K562 (cell line): ENCODE measurements around the gene FGF14. TPM values are rescaled to one million over a fixed set of nuclear protein-coding genes. Genes with fewer than 3 reads are reported as not detected.

ENCODE experiments used
- ATAC-seq: fragments of 200-7000 bp; cut with Tn5 transposase; 3 replicates; pipeline ENCODE4 v1.9.1; 2020; ENCODE audit warnings: moderate library complexity
- BruUV-seq: library from RNA; stranded (reverse); fragments of 400-500 nt; replicated peaks from 2 replicates; lab custom pipeline; 2021; lab: Mats Ljungman, UMichigan
- CTCF ChIA-PET: fragments of 300-600 bp; formaldehyde crosslinking; extraction: SDS; loops from one replicate; lab custom pipeline; 2021; ENCODE audit warnings: low intra/inter-chr PET ratio; lab: Yijun Ruan, JAX
- POLR2A ChIA-PET: fragments of 300-600, 350-650 bp; sonication (Branson Sonifier 250); formaldehyde crosslinking; extraction: SDS; loops from one replicate; lab custom pipeline; 2021; ENCODE audit warnings: antibody characterized with exemption, inconsistent platforms; lab: Yijun Ruan, JAX
- DNase-seq, 4 experiments: peaks; one replicate each; pipeline versions ENCODE4 v3.0.0 to v3.0.0-alpha.2; 2011 to 2018; ENCODE audit warnings: low spot score in 3 of 4, mixed read lengths in 3 of 4; ENCODE audit errors: extremely low read depth in 1 of 4
- FAIRE-seq: peaks from 2 replicates; lab custom pipeline; 2011; peaks lifted over from hg19 to GRCh38; lab: Jason Lieb, UNC
- H2AFZ ChIP-seq: 2 replicates; pipeline ENCODE4 v1.6.0; 2011; ENCODE audit warnings: low read depth, low read length, control low read depth, inconsistent platforms
- H3K27ac ChIP-seq: fragments of 200-600 bp; 3 replicates; pipeline ENCODE4 v1.8.0; 2011; ENCODE audit warnings: low read depth, mild to moderate bottlenecking, control low read depth, inconsistent platforms, low read length, moderate library complexity, mixed read lengths; ENCODE audit errors: extremely low read depth
- H3K27me3 ChIP-seq, 2 experiments: fragments of 300-600 bp in 1 of 2; 2 replicates in 1 of 2; 3 replicates in 1 of 2; pipeline versions ENCODE4 v1.6.0 to v1.8.0; 2011; ENCODE audit warnings: inconsistent platforms in 2 of 2, low read length in 2 of 2, mild to moderate bottlenecking in 1 of 2, mixed read lengths in 1 of 2, moderate library complexity in 1 of 2; ENCODE audit not compliant: control insufficient read depth in 2 of 2, insufficient read depth in 2 of 2
- H3K36me3 ChIP-seq: fragments of 300-600 bp; 3 replicates; pipeline ENCODE4 v1.8.0; 2011; ENCODE audit warnings: mild to moderate bottlenecking, low read length, inconsistent platforms; ENCODE audit not compliant: control insufficient read depth, insufficient read depth
- H3K4me1 ChIP-seq, 2 experiments: fragments of 200-600 bp in 1 of 2; replicated peaks in 1 of 2; 2 replicates in 1 of 2; 3 replicates in 1 of 2; pipeline versions ENCODE4 v1.5.1 to v1.8.0; 2011; ENCODE audit warnings: inconsistent platforms in 2 of 2, low read length in 2 of 2, mild to moderate bottlenecking in 1 of 2, mixed read lengths in 1 of 2, moderate library complexity in 1 of 2; ENCODE audit not compliant: control insufficient read depth in 2 of 2, insufficient read depth in 2 of 2
- H3K4me2 ChIP-seq: 2 replicates; pipeline ENCODE4 v1.6.1; 2011; ENCODE audit warnings: low read length, control low read depth, inconsistent platforms, mixed read lengths; ENCODE audit not compliant: insufficient read depth
- H3K4me3 ChIP-seq: fragments of 200-600 bp; sonication (generic), shearing (Covaris generic); 2 replicates; pipeline ENCODE4 v1.5.1; 2016; ENCODE audit warnings: control low read depth, inconsistent platforms
- H3K79me2 ChIP-seq: fragments of 200-600 bp; 3 replicates; pipeline ENCODE4 v1.8.0; 2011; ENCODE audit warnings: low read length, inconsistent platforms; ENCODE audit not compliant: control insufficient read depth, insufficient read depth
- H3K9ac ChIP-seq, 2 experiments: 2 replicates each; pipeline versions ENCODE4 v1.6.0 to v1.6.1; 2011; ENCODE audit warnings: low read depth in 2 of 2, low read length in 2 of 2, control low read depth in 1 of 2, inconsistent platforms in 1 of 2, mild to moderate bottlenecking in 1 of 2, mixed read lengths in 1 of 2; ENCODE audit not compliant: insufficient read depth in 1 of 2
- H3K9me1 ChIP-seq: one replicate; pipeline ENCODE4 v1.6.0; 2011; ENCODE audit warnings: inconsistent platforms, mild to moderate bottlenecking, low read length, moderate library complexity; ENCODE audit not compliant: control insufficient read depth, insufficient read depth
- H3K9me3 ChIP-seq: replicated peaks from 2 replicates; pipeline ENCODE4 v1.5.1; 2011; ENCODE audit warnings: low read depth, low read length, inconsistent platforms; ENCODE audit not compliant: control insufficient read depth, insufficient read depth
- H4K20me1 ChIP-seq: replicated peaks from 2 replicates; pipeline ENCODE4 v1.6.1; 2011; ENCODE audit warnings: low read length, inconsistent platforms, mixed read lengths; ENCODE audit not compliant: control insufficient read depth, insufficient read depth
- BHLHE40 ChIP-seq: IDR thresholded peaks from 2 replicates; pipeline ENCODE4 v1.6.1; 2011; ENCODE audit warnings: low read length, improper control_type of control experiment
- CREM ChIP-seq: IDR thresholded peaks from 2 replicates; pipeline ENCODE4 v1.6.1; 2014; ENCODE audit warnings: antibody characterized with exemption, low read depth
- ETV5 ChIP-seq: sonication (generic); formaldehyde crosslinking; IDR thresholded peaks from 2 replicates; pipeline ENCODE4 v1.4.0; 2020; ENCODE audit warnings: low read depth, mild to moderate bottlenecking, missing genetic modification reagents
- GATA2 ChIP-seq: sonication (generic); formaldehyde crosslinking; IDR thresholded peaks from 2 replicates; pipeline ENCODE4 v1.4.0; 2020; ENCODE audit warnings: mild to moderate bottlenecking, missing genetic modification reagents
- HDAC6 ChIP-seq: IDR thresholded peaks from 2 replicates; pipeline ENCODE4 v1.6.1; 2012; ENCODE audit warnings: low read depth, mild to moderate bottlenecking, control low read depth, inconsistent platforms, low read length, moderate library complexity
- HMG20B ChIP-seq: fragments of 250-450 bp; sonication (Bioruptor Pico); IDR thresholded peaks from 2 replicates; pipeline ENCODE4 v1.5.0; 2021; ENCODE audit warnings: mild to moderate bottlenecking
- HNRNPK ChIP-seq: fragments of 200-400 bp; formaldehyde crosslinking; IDR thresholded peaks from one replicate; pipeline ENCODE4 v1.6.1; 2018; ENCODE audit warnings: mild to moderate bottlenecking, low read depth, low read length; ENCODE audit not compliant: poor library complexity, severe bottlenecking
- MBD2 ChIP-seq: sonication (generic); IDR thresholded peaks from 2 replicates; pipeline ENCODE4 v1.6.1; 2016; ENCODE audit warnings: low read depth, borderline replicate concordance
- PTRF ChIP-seq: fragments of 450-650 bp; IDR thresholded peaks from 2 replicates; pipeline ENCODE4 v1.6.1; 2016; ENCODE audit warnings: mild to moderate bottlenecking, missing genetic modification characterization, missing compliant biosample characterization
- RBM15 ChIP-seq: fragments of 200-400 bp; formaldehyde crosslinking; IDR thresholded peaks from 2 replicates; pipeline ENCODE4 v1.6.1; 2018; ENCODE audit warnings: mild to moderate bottlenecking, low read length, moderate library complexity; ENCODE audit not compliant: insufficient read depth
- RBM25 ChIP-seq: fragments of 200-400 bp; formaldehyde crosslinking; IDR thresholded peaks from 2 replicates; pipeline ENCODE4 v1.6.1; 2018; ENCODE audit warnings: low read length, low read depth, moderate library complexity; ENCODE audit not compliant: severe bottlenecking
- SMC3 ChIP-seq: conservative IDR thresholded peaks from 2 replicates; pipeline ENCODE4 v1.6.1; 2011; ENCODE audit warnings: low read depth, low read length, improper control_type of control experiment; ENCODE audit not compliant: insufficient read depth
- SRSF3 ChIP-seq: fragments of 200-400 bp; formaldehyde crosslinking; IDR thresholded peaks from 2 replicates; pipeline ENCODE4 v1.6.1; 2016; ENCODE audit warnings: mild to moderate bottlenecking, low read length, moderate library complexity; ENCODE audit not compliant: insufficient read depth
- ZNF217 ChIP-seq: sonication (generic); formaldehyde crosslinking; IDR thresholded peaks from 2 replicates; pipeline ENCODE4 v1.8.0; 2022; ENCODE audit warnings: mild to moderate bottlenecking, missing genetic modification reagents
- WGBS: fragments of 100-300 bp; shearing (Covaris generic); methylation state at CpG from one replicate; pipeline ENCODE4 v1.1.6; 2016; ENCODE audit warnings: low coverage, mixed read lengths; ENCODE audit not compliant: insufficient coverage; ENCODE audit errors: missing lambda C conversion rate; 5-methylcytosine and 5-hydroxymethylcytosine counted together
- in situ Hi-C: fragments of 300-500 bp; cut with MboI; formaldehyde crosslinking; loops from 4 replicates; pipeline ENCODE4 v1.15.0; 2018; ENCODE audit warnings: inconsistent platforms, mixed read lengths
- intact Hi-C: fragments of 100-400 bp; cut with micrococcal nuclease; formaldehyde crosslinking; loops from 2 replicates; pipeline ENCODE4 v1.14.2; 2022
- polyA plus RNA-seq, 8 experiments: library from polyadenylated mRNA; depleted of rRNA in 4 of 8; stranded (reverse) in 5 of 8; unstranded in 3 of 8; fragments of >200 nt; fragmentation: Nextera tagmentation in 2 of 8; fragmentation: Illumina TruSeq in 1 of 8; extraction: Ambion mirVana in 2 of 8; extraction: Trizol in 1 of 8; gene quantifications; 2 replicates each; pipeline versions ENCODE4 v1.2.1 to v1.2.3, GENCODE V29; 2011 to 2014; ENCODE audit warnings: inconsistent platforms in 1 of 8, missing spikeins in 1 of 8
- total RNA-seq, 7 experiments: library from RNA; depleted of rRNA in 6 of 7; stranded (reverse); fragments of >200 nt in 6 of 7; fragmentation: Illumina TruSeq in 2 of 7; extraction: Trizol in 2 of 7; gene quantifications; 2 replicates each; pipeline versions ENCODE4 v1.2.1 to v1.2.3, GENCODE V29; 2011 to 2021; ENCODE audit warnings: low replicate concordance in 1 of 7
- TF ChIP-seq, protein P1 (sequence below): fragments of 450-650 bp; formaldehyde crosslinking; conservative IDR thresholded peaks from 2 replicates; pipeline ENCODE4 v1.4.0; 2022; ENCODE audit warnings: mild to moderate bottlenecking, missing genetic modification characterization
- TF ChIP-seq, protein P2 (sequence below): fragments of 450-650 bp; IDR thresholded peaks from 2 replicates; pipeline ENCODE4 v1.7.1; 2018; ENCODE audit warnings: mild to moderate bottlenecking, low read depth; ENCODE audit not compliant: partially characterized antibody
- TF ChIP-seq, protein P3 (sequence below), 2 experiments: fragments of 200-800 bp in 1 of 2; sonication (Bioruptor generic) in 1 of 2; sonication (generic) in 1 of 2; formaldehyde crosslinking in 1 of 2; IDR thresholded peaks in 1 of 2; conservative IDR thresholded peaks in 1 of 2; 2 replicates each; pipeline versions ENCODE4 v1.5.0 to v1.6.1; 2016 to 2020; ENCODE audit warnings: missing compliant biosample characterization in 1 of 2, missing genetic modification characterization in 1 of 2, missing genetic modification reagents in 1 of 2

Gene FGF14
- total and polyA plus RNA-seq, 9 of the 15 experiments (the other 6 are each of a cell fraction or from before 2014, with no cell fraction given) = not detected

DNA sequence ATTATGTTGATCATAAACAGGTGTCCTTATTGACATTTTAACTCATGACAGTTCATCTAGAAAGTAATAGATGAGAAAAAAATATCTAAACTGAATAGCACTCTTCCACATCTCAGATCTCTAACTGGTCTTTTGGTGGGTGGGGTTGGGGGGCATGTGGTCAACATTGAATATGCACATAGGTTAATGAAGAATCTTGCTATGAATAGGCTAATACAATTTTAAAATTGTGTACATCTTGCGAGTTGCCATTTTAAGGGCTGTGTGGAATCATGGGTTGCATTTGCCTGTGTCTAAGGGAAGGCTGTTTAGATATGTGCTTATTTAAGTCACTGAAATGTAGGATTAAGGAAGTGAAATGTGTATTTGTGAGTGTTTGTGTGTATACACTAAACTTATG lies 603.4 kb downstream of the FGF14 start (continued):
- TF ChIP-seq GATA2 (CRISPR knock-in tag) = no peak
- no peak for TF ChIP-seq ETV5 (CRISPR knock-in tag)

DNA sequence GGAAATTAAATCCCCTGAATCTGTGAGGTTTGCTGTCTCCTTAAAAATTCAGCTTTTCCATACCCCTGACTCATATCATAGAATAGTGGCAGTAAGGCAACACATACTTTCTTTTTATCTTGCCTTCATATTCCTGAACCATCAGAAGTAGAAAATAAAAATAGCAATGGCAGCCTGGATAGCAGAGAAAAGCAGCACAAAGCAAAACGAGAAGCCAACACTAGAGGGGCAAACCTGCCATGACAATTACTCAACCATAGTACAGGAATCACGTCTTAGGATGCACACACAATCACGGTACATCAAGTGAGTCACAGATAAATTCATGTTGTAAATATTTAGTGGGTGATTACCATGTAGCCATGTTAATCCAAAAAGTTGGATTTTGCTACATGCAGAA lies 606.4 kb downstream of the FGF14 start:
- POLR2A ChIA-PET = no interaction called here
- Histone ChIP-seq H3K9ac (no peak overlapping the region), H3K9me3 (no peaks in the 10 kb centered on the region), H3K4me2 (no peak overlapping the region), H2AFZ (no peak overlapping the region), H3K4me1 (no peaks in the 10 kb centered on the region), H3K36me3 (no peaks in the 10 kb centered on the region), H3K79me2 (no peaks in the 10 kb centered on the region), H4K20me1 (no peaks in the 10 kb centered on the region), H3K4me3 (no peak overlapping the region), H3K27ac (no peak overlapping the region), H3K9me1 (no peaks in the 10 kb centered on the region), H3K27me3 (no peaks in the 10 kb centered on the region)
- DNase-seq (no peak), FAIRE-seq (no peak), ATAC-seq (no peak)
- in situ Hi-C loops = no loop called here
- intact Hi-C loops = no loop called here
- no TSS peak for BruUV-seq
- WGBS = 3% methylated on average over 3 of the region's 3 CpGs
- CTCF ChIA-PET = no interaction called here
- TF ChIP-seq, protein P1, sequence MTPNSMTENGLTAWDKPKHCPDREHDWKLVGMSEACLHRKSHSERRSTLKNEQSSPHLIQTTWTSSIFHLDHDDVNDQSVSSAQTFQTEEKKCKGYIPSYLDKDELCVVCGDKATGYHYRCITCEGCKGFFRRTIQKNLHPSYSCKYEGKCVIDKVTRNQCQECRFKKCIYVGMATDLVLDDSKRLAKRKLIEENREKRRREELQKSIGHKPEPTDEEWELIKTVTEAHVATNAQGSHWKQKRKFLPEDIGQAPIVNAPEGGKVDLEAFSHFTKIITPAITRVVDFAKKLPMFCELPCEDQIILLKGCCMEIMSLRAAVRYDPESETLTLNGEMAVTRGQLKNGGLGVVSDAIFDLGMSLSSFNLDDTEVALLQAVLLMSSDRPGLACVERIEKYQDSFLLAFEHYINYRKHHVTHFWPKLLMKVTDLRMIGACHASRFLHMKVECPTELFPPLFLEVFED (CRISPR knock-in tag) = no peak
- TF ChIP-seq CREM = no peak
- no peak for TF ChIP-seq SRSF3
- TF ChIP-seq ZNF217 (CRISPR knock-in tag) = no peak
- TF ChIP-seq RBM15 = no peak
- no peak for TF ChIP-seq PTRF (tag)
- no peak for TF ChIP-seq RBM25
- TF ChIP-seq MBD2 = no peak
- no peak for TF ChIP-seq HNRNPK
- no peak for TF ChIP-seq SMC3
- TF ChIP-seq, protein P2, sequence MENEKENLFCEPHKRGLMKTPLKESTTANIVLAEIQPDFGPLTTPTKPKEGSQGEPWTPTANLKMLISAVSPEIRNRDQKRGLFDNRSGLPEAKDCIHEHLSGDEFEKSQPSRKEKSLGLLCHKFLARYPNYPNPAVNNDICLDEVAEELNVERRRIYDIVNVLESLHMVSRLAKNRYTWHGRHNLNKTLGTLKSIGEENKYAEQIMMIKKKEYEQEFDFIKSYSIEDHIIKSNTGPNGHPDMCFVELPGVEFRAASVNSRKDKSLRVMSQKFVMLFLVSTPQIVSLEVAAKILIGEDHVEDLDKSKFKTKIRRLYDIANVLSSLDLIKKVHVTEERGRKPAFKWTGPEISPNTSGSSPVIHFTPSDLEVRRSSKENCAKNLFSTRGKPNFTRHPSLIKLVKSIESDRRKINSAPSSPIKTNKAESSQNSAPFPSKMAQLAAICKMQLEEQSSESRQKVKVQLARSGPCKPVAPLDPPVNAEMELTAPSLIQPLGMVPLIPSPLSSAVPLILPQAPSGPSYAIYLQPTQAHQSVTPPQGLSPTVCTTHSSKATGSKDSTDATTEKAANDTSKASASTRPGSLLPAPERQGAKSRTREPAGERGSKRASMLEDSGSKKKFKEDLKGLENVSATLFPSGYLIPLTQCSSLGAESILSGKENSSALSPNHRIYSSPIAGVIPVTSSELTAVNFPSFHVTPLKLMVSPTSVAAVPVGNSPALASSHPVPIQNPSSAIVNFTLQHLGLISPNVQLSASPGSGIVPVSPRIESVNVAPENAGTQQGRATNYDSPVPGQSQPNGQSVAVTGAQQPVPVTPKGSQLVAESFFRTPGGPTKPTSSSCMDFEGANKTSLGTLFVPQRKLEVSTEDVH = no peak
- no peak for TF ChIP-seq HDAC6
- TF ChIP-seq, protein P3, sequence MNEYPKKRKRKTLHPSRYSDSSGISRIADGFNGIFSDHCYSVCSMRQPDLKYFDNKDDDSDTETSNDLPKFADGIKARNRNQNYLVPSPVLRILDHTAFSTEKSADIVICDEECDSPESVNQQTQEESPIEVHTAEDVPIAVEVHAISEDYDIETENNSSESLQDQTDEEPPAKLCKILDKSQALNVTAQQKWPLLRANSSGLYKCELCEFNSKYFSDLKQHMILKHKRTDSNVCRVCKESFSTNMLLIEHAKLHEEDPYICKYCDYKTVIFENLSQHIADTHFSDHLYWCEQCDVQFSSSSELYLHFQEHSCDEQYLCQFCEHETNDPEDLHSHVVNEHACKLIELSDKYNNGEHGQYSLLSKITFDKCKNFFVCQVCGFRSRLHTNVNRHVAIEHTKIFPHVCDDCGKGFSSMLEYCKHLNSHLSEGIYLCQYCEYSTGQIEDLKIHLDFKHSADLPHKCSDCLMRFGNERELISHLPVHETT (CRISPR knock-in tag; conservative IDR thresholded peaks at IDR 0.05 in 1 of 2, IDR thresholded peaks at IDR 0.05 in 1 of 2) = no peak
- no peak for TF ChIP-seq HMG20B
- TF ChIP-seq BHLHE40 = no peak
- TF ChIP-seq, all 486 proteins: peak for 0
